ENCODE measurements around the gene TELO2.

GRCh38 chr16:1493746-1494094 lies 560 bp downstream of the TELO2 start:
- TF ChIP-seq POLR2AphosphoS5 (IDR thresholded peaks at IDR 0.05; ENCODE audit: low read depth, low read length) = no peak
- TF ChIP-seq, protein P1, sequence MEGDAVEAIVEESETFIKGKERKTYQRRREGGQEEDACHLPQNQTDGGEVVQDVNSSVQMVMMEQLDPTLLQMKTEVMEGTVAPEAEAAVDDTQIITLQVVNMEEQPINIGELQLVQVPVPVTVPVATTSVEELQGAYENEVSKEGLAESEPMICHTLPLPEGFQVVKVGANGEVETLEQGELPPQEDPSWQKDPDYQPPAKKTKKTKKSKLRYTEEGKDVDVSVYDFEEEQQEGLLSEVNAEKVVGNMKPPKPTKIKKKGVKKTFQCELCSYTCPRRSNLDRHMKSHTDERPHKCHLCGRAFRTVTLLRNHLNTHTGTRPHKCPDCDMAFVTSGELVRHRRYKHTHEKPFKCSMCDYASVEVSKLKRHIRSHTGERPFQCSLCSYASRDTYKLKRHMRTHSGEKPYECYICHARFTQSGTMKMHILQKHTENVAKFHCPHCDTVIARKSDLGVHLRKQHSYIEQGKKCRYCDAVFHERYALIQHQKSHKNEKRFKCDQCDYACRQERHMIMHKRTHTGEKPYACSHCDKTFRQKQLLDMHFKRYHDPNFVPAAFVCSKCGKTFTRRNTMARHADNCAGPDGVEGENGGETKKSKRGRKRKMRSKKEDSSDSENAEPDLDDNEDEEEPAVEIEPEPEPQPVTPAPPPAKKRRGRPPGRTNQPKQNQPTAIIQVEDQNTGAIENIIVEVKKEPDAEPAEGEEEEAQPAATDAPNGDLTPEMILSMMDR (IDR thresholded peaks at IDR 0.05) = no peak
